Measurements from ENCODE around the gene TOX3.

DNA sequence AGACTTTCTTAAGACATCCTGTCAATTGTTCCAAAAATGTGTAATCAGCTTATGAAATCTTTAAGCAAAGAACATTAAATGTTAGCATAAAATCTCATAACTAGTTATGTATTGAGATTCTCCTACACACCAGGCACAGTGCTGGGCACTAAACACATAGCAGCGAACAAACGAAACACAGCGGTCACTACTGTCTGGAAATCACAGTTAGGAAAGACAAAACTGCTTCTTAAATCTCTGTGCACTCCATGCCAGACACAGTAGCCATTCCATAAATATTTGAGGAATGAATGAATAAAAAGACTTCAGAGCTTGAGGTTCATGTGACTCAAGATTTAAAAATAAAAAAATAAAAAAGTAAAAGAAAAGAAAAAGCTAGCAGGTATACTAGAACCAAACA lies 20.1 kb downstream of the TOX3 start:
- TF ChIP-seq POLR2A (IDR thresholded peaks at IDR 0.05) = no peak
- TF ChIP-seq, protein P1, sequence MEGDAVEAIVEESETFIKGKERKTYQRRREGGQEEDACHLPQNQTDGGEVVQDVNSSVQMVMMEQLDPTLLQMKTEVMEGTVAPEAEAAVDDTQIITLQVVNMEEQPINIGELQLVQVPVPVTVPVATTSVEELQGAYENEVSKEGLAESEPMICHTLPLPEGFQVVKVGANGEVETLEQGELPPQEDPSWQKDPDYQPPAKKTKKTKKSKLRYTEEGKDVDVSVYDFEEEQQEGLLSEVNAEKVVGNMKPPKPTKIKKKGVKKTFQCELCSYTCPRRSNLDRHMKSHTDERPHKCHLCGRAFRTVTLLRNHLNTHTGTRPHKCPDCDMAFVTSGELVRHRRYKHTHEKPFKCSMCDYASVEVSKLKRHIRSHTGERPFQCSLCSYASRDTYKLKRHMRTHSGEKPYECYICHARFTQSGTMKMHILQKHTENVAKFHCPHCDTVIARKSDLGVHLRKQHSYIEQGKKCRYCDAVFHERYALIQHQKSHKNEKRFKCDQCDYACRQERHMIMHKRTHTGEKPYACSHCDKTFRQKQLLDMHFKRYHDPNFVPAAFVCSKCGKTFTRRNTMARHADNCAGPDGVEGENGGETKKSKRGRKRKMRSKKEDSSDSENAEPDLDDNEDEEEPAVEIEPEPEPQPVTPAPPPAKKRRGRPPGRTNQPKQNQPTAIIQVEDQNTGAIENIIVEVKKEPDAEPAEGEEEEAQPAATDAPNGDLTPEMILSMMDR (IDR thresholded peaks at IDR 0.05) = no peak

Data from lower leg skin (tissue), 3 donors.